ENCODE results near the gene PLSCR5.

The PLSCR5 gene

GRCh38 chr3:146544002-146544928 lies 60.9 kb downstream of the PLSCR5 start, which contains the start of gene PLSCR1:
PLSCR1 (minus strand) TSS chr3:146544607; CDS start chr3:146536552, 8,055 bp downstream.
- peak; percentile 97 for DNase-seq

GRCh38 chr3:146543461-146544001 lies 61.6 kb downstream of the PLSCR5 start:
- DNase-seq: peak; percentile 23

DNA sequence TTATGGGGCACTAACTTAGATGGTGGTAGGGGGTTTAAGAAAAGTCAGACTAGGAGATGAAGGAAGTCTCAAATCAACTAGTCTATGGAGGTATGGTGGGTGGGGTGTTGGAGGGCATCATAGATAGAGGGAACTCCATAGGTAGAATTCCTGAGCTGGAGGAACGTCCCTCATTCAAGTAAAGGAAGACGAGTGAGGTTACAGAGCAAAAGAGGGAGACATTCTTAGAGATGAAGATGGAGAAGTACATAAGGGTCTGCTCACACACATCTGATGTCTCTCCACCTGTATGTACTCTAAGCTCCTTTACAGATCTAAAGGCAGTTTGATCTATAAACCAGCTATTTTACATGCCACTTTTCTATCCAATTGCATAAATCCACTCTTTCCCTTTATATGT lies 62.2 kb downstream of the PLSCR5 start:
- no peak for DNase-seq

DNA sequence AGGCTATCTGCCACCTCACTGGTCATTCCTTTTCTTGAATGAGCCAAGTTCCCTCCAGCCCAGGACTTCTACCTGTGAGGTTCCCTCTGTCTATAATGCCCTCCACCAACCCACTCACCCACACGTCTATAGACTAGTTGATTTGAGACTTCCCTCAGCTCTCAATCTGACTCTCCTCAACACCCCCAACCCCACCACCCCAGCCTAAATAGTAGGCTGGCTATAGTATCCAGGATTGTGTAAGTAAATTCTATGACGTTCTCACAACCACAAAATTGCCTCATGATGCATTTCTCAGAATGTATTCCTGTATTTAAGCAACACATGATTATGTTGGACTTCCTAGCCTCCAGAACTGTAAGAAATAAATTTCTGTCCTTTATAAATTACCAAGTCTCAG lies 63.0 kb downstream of the PLSCR5 start:
- peak; percentile 48 for DNase-seq

- DNase-seq: no peak
These were observed 64.2 kb downstream of the PLSCR5 start for GRCh38 chr3:146540978-146541377.

DNA sequence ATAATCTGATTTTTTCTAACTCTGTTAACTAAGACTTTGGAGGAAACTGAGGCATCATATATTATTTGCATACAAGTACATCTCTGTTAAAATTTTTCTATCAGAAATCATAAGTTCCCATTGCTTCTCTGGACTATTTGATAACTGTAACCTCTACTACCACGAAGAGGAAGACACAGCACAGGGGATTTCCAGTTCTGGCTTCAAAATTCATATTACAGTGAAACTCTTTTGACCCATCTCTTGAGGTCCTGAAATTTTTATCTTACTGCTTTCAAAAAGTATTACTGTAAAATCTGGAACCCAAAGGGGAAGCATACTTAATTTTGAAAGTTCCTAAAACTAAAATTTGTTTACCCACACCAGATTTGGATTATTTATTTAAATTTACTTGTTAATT lies 64.9 kb downstream of the PLSCR5 start:
- no peak for DNase-seq

DNA sequence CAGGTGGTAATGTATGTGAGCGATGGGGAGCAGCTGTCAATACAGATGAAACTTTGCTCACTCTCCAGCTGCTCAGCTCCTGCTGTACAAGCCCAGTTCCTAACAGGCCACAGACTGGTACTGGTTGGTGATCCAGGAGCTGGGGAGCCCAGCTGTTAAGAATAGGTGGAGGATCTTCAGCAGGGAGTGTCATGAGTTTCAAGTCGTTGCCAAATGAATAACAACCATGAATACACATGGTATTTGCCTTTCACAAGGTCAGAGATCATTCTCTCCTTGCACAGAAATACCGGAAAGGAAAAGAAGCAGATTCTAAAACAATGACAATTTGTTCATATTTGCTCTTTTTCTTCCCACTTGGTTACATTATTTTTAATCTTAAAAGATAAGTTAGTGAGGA lies 65.8 kb downstream of the PLSCR5 start:
- DNase-seq: no peak

DNA sequence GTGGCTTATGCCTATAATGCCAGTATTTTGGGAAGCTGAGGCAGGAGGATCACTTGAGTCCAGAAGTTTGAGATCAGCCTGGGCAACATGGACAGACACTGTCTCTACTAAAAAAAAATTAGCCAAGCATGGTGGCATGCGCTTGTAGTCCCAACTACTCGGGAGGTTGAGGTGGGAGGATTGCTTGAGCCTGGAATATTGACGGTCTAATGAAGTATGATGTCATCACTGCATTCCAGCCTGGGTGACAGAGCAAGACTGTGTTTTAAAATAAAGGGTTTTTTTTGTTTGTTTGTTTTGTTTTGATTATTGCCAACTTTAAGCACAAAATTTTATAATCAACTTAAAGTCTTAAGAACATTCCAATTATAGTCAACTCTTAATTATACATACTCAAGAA lies 67.5 kb downstream of the PLSCR5 start:
- DNase-seq: no peak

DNA sequence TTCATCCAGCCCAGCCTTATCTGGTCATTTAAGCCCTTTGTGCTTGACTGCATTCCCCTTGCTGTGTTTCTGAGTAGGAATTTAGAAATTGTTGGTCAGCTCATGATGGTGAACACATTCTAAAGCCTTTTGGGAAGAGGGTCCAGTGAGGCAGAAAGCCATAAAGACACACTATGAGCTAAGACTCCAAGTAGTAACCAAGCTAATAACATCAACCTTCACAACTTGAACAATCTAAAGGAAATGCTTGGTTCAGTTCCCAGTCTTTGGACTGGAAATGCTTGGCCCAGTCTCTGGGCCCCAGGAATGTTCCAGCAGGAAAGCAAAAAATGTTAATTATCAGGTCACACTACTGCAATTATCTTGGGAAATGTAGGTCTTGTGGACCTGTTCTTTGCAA lies 68.5 kb downstream of the PLSCR5 start:
- DNase-seq: peak; percentile 28
